Left colon (tissue), 2 donors: ENCODE results near the gene ZPBP2. TPM values are rescaled to one million over a fixed set of nuclear protein-coding genes. Genes with fewer than 3 reads are reported as not detected.

Experiments used
- total RNA-seq, 2 donors: library from RNA; stranded (reverse); fragmentation: NEBNext Ultra II Directional; extraction: Animal tissue kit (Norgen Biotek cat#: 25700); gene quantifications; one replicate each; pipeline ENCODE4 v1.2.1, GENCODE V29; 2021
- donor health status: DM: no; HTN: no; CAD: no.
- donor health status: DM: yes; HTN: yes; CAD: no.

ZPBP2 gene
- total RNA-seq, 2 donors from 2014 or later, result not detected

Other genes starting within 250 kb of the ZPBP2 start
- gene PPP1R1B, start 241.2 kb upstream of the ZPBP2 start, total RNA-seq, result 100 to 1,000 TPM; 259 to 404 TPM
- 10 to 100 TPM; 37.2 to 44.3 TPM for gene STARD3, start 231.1 kb upstream of the ZPBP2 start, total RNA-seq
- gene TCAP, start 202.9 kb upstream of the ZPBP2 start, total RNA-seq, result under 1 TPM; 0.43 to 0.50 TPM
- gene PNMT, start 199.7 kb upstream of the ZPBP2 start, total RNA-seq, result 1 to 10 TPM in 1 of 2 donors, under 1 TPM in 1; 0.73 to 1.0 TPM
- 10 to 100 TPM; 46.1 to 56.1 TPM for gene PGAP3, start 180.1 kb upstream of the ZPBP2 start, total RNA-seq
- 100 to 1,000 TPM; 178 to 179 TPM for gene ERBB2, start 168.1 kb upstream of the ZPBP2 start, total RNA-seq
- gene MIEN1, start 137.7 kb upstream of the ZPBP2 start, total RNA-seq, result 10 to 100 TPM; 66.5 to 85.6 TPM
- 10 to 100 TPM; 18.2 to 27.7 TPM for gene GRB7, start 130.3 kb upstream of the ZPBP2 start, total RNA-seq
- 1 to 10 TPM; 1.7 to 4.9 TPM for gene IKZF3, start 3.9 kb upstream of the ZPBP2 start, total RNA-seq
- gene GSDMB, start 50.4 kb downstream of the ZPBP2 start, total RNA-seq, result 100 to 1,000 TPM in 1 of 2 donors, 10 to 100 TPM in 1; 91.4 to 116 TPM
- 10 to 100 TPM; 63.4 to 68.8 TPM for gene ORMDL3, start 59.4 kb downstream of the ZPBP2 start, total RNA-seq
- not detected for gene LRRC3C, start 59.5 kb downstream of the ZPBP2 start, total RNA-seq
- gene GSDMA, start 94.8 kb downstream of the ZPBP2 start, total RNA-seq, result under 1 TPM in 1 of 2 donors, not detected in 1; 0.58 TPM
- 100 to 1,000 TPM in 1 of 2 donors, 10 to 100 TPM in 1; 97.5 to 109 TPM for gene PSMD3, start 112.6 kb downstream of the ZPBP2 start, total RNA-seq
- gene CSF3, start 147.2 kb downstream of the ZPBP2 start, total RNA-seq, result under 1 TPM; 0.20 to 0.67 TPM
- 100 to 1,000 TPM in 1 of 2 donors, 10 to 100 TPM in 1; 63.4 to 108 TPM for gene MED24, start 186.2 kb downstream of the ZPBP2 start, total RNA-seq
- gene THRA, start 194.8 kb downstream of the ZPBP2 start, total RNA-seq, result 10 to 100 TPM; 48.4 to 56.3 TPM
- 10 to 100 TPM; 16.9 to 19.8 TPM for gene NR1D1, start 232.4 kb downstream of the ZPBP2 start, total RNA-seq